ENCODE results near the gene SLBP. TPM values are rescaled to one million over a fixed set of nuclear protein-coding genes. Genes with fewer than 3 reads are reported as not detected.

Gene SLBP
- total RNA-seq, 2 experiments from 2014 or later, result 45.8 to 47.6 TPM

DNA sequence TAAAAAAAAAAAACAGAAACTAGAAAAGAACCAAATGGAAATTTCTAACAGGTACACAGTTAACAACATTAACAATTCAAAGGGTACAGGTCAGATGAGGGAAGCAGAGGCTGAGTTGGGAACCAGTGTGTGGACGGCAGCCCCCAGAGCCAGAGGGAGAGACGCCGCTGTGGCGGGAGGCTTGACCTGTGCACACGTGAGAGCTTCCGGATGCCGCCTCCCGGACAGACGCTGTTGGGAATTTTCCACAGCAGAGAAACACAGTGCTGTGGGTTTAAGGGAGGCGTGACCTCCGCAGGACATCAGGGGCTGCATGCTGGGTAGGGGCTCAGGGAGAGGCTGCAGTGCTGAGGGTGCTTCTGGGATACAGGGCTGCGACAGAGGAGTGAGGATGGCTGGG lies 31.4 kb upstream of the SLBP start:
- no peak for ATAC-seq (ENCODE audit: poor library complexity)

DNA sequence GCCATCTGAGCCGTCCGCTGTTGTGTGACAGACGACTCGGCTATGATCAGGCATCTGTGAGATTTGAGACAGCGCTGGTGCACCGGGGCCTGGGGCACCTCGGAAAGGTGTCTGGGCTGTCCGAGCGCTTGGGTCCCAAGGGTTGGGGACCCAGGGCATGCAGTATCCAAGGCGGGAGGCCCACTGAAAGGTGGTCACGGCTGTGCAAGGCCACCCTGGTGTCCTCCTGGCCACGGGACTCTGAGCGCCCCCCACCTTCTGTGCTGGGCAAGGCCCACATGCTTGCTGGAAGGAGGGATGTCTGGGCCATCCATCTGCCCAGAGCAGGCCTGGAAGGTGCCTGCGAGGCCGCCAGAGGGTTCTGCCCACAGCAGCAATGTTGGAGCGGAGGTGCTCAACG lies 29.1 kb upstream of the SLBP start:
- ATAC-seq (ENCODE audit: poor library complexity) (no peak), DNase-seq (no peak)
- CTCF ChIA-PET, result no interaction called here
- no peaks in the 10 kb centered on the region for H3K4me1 Mint-ChIP-seq (ENCODE audit: low read depth)
- peaks cover 2% of the 10 kb centered on the region for H3K4me1 ChIP-seq (ENCODE audit: insufficient read depth, low read length)
- H3K4me3 Mint-ChIP-seq, result no peak overlapping the region
- intact Hi-C loops (cut with DNase I, micrococcal nuclease), result no loop called here
- H3K27me3 Mint-ChIP-seq, result no peaks in the 10 kb centered on the region
- peaks cover 80% of the 10 kb centered on the region for H3K36me3 Mint-ChIP-seq (ENCODE audit: low read depth)
- H3K27me3 ChIP-seq (ENCODE audit: control insufficient read depth in 1 of 2, insufficient read depth in 2 of 2, low read length in 2 of 2), result no peaks in the 10 kb centered on the region
- POLR2A ChIA-PET, result no interaction called here
- H3K27ac ChIP-seq (ENCODE audit: low read depth in 1 of 2, low read length in 2 of 2), result no peak overlapping the region
- H3K9me3 ChIP-seq (ENCODE audit: control insufficient read depth in 1 of 2, insufficient read depth in 1 of 2, low read length in 2 of 2), result peaks cover 15 to 32% of the 10 kb centered on the region in 2 experiments
- TF ChIP-seq, protein P1, sequence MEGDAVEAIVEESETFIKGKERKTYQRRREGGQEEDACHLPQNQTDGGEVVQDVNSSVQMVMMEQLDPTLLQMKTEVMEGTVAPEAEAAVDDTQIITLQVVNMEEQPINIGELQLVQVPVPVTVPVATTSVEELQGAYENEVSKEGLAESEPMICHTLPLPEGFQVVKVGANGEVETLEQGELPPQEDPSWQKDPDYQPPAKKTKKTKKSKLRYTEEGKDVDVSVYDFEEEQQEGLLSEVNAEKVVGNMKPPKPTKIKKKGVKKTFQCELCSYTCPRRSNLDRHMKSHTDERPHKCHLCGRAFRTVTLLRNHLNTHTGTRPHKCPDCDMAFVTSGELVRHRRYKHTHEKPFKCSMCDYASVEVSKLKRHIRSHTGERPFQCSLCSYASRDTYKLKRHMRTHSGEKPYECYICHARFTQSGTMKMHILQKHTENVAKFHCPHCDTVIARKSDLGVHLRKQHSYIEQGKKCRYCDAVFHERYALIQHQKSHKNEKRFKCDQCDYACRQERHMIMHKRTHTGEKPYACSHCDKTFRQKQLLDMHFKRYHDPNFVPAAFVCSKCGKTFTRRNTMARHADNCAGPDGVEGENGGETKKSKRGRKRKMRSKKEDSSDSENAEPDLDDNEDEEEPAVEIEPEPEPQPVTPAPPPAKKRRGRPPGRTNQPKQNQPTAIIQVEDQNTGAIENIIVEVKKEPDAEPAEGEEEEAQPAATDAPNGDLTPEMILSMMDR (IDR thresholded peaks at IDR 0.05), result no peak
- no peak overlapping the region for H3K4me3 ChIP-seq (ENCODE audit: low read length)
- H3K27ac Mint-ChIP-seq, result no peak overlapping the region
- peaks cover 80% of the 10 kb centered on the region for H3K36me3 ChIP-seq (ENCODE audit: insufficient read depth, low read length)
- no peaks in the 10 kb centered on the region for H3K9me3 Mint-ChIP-seq

More for the DNA sequence above, 31.4 kb upstream of the SLBP start:
- H3K4me1 ChIP-seq (ENCODE audit: insufficient read depth, low read length), result peaks cover 13% of the 10 kb centered on the region
- H3K9me3 ChIP-seq (ENCODE audit: control insufficient read depth in 1 of 2, insufficient read depth in 1 of 2, low read length in 2 of 2), result peaks cover 3 to 15% of the 10 kb centered on the region in 2 experiments
- peaks cover 57% of the 10 kb centered on the region for H3K36me3 Mint-ChIP-seq (ENCODE audit: low read depth)
- H3K27me3 ChIP-seq (ENCODE audit: control insufficient read depth in 1 of 2, insufficient read depth in 2 of 2, low read length in 2 of 2), result no peaks in the 10 kb centered on the region
- H3K36me3 ChIP-seq (ENCODE audit: insufficient read depth, low read length), result peaks cover 57% of the 10 kb centered on the region
- POLR2A ChIA-PET, result no interaction called here
- H3K27ac ChIP-seq (ENCODE audit: low read depth in 1 of 2, low read length in 2 of 2), result no peak overlapping the region
- no peak for DNase-seq
- CTCF ChIA-PET, result no interaction called here
- no peak overlapping the region for H3K27ac Mint-ChIP-seq
- H3K4me1 Mint-ChIP-seq (ENCODE audit: low read depth), result no peaks in the 10 kb centered on the region
- no peak overlapping the region for H3K4me3 Mint-ChIP-seq
- TF ChIP-seq, protein P1 (IDR thresholded peaks at IDR 0.05), result no peak
- H3K4me3 ChIP-seq (ENCODE audit: low read length), result no peak overlapping the region
- no peaks in the 10 kb centered on the region for H3K27me3 Mint-ChIP-seq
- H3K9me3 Mint-ChIP-seq, result no peaks in the 10 kb centered on the region
- intact Hi-C loops (cut with DNase I, micrococcal nuclease), result no loop called here

DNA sequence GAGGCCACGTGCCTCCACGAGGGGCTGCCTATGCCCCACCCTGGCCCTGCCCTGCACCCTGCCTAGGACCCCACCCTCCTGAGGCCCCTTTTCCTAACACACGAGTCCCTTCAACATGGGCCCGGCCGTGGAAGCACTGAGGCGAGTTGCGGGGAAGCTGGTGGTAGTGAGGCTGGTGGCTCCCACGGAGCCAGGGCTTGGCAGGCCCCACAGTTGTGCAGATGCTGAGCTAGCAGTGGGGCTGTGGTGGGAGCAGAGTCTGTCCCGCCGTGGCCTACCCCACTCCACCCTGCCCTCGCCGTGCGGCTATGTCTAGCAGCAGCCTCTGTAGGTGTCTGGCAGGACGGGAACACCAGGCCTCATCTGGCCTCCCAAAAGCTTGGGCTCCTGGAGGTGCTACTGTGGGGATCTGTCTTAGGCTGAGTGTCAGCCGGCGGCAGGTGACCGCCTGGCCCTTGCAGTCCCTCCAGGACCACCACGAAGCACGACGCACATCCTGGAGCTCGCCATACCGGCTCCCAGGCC lies 28.0 kb upstream of the SLBP start:
- H3K27me3 Mint-ChIP-seq, result no peaks in the 10 kb centered on the region
- no peaks in the 10 kb centered on the region for H3K27me3 ChIP-seq (ENCODE audit: control insufficient read depth in 1 of 2, insufficient read depth in 2 of 2, low read length in 2 of 2)
- peaks cover 15 to 32% of the 10 kb centered on the region in 2 experiments for H3K9me3 ChIP-seq (ENCODE audit: control insufficient read depth in 1 of 2, insufficient read depth in 1 of 2, low read length in 2 of 2)
- intact Hi-C loops (cut with DNase I, micrococcal nuclease), result no loop called here
- no peak overlapping the region for H3K4me3 ChIP-seq (ENCODE audit: low read length)
- no peaks in the 10 kb centered on the region for H3K9me3 Mint-ChIP-seq
- ATAC-seq (ENCODE audit: poor library complexity) (no peak), DNase-seq (no peak)
- no peak overlapping the region for H3K27ac ChIP-seq (ENCODE audit: low read depth in 1 of 2, low read length in 2 of 2)
- H3K4me1 ChIP-seq (ENCODE audit: insufficient read depth, low read length), result no peaks in the 10 kb centered on the region
- no peaks in the 10 kb centered on the region for H3K4me1 Mint-ChIP-seq (ENCODE audit: low read depth)
- TF ChIP-seq, protein P1 (IDR thresholded peaks at IDR 0.05), result no peak
- ChIA-PET POLR2A (no interaction called here), CTCF (no interaction called here)
- no peak overlapping the region for H3K4me3 Mint-ChIP-seq
- peaks cover 89% of the 10 kb centered on the region for H3K36me3 Mint-ChIP-seq (ENCODE audit: low read depth)
- H3K27ac Mint-ChIP-seq, result no peak overlapping the region
- H3K36me3 ChIP-seq (ENCODE audit: insufficient read depth, low read length), result peaks cover 88% of the 10 kb centered on the region
